Measurements from ENCODE around the gene R3HDML. TPM values are rescaled to one million over a fixed set of nuclear protein-coding genes. Genes with fewer than 3 reads are reported as not detected.

The R3HDML gene
- total and polyA plus RNA-seq, 9 of the 15 experiments (the other 6 are each of a cell fraction or from before 2014, with no cell fraction given): not detected

GRCh38 chr20:44388466-44389023, 51.7 kb downstream of the R3HDML start (continued):
- TF ChIP-seq JUN (IDR thresholded peaks at IDR 0.05; ENCODE audit: borderline replicate concordance, low read depth, low read length) (no peak), JUN (CRISPR knock-in tag; IDR thresholded peaks at IDR 0.05; ENCODE audit: borderline replicate concordance) (0 out of 2 replicates have a peak, but pooled peaks have one; percentile 22), SMARCE1 (IDR thresholded peaks at IDR 0.05) (no peak), RBM25 (IDR thresholded peaks at IDR 0.05; ENCODE audit: low read depth, low read length, severe bottlenecking) (peak; percentile 99), PATZ1 (CRISPR knock-in tag; IDR thresholded peaks at IDR 0.05; ENCODE audit: borderline replicate concordance) (no peak), GTF3C2 (IDR thresholded peaks at IDR 0.05; ENCODE audit: borderline replicate concordance, extremely low read depth, insufficient read length) (peak; percentile 91), HDGF (IDR thresholded peaks at IDR 0.05) (peak; percentile 77; the same call in 1 of the 2 replicates), SOX6 (IDR thresholded peaks at IDR 0.05) (peak; percentile 16; the same call in 1 of the 2 replicates), EP300 (IDR thresholded peaks at IDR 0.05; ENCODE audit: low read length) (no peak), ZNF232 (CRISPR knock-in tag; IDR thresholded peaks at IDR 0.05) (peak; percentile 93; the same call in 1 of the 2 replicates), ZNF445 (CRISPR knock-in tag; IDR thresholded peaks at IDR 0.05; ENCODE audit: low read depth) (no peak), GABPB1 (CRISPR knock-in tag; IDR thresholded peaks at IDR 0.05) (peak; percentile 42; the same call in 1 of the 2 replicates), CTBP1 (IDR thresholded peaks at IDR 0.05; ENCODE audit: borderline replicate concordance) (peak; percentile 78; the same call in 1 of the 2 replicates), ZBTB49 (CRISPR knock-in tag; IDR thresholded peaks at IDR 0.05; ENCODE audit: borderline replicate concordance) (no peak), ASH1L (IDR thresholded peaks at IDR 0.05; ENCODE audit: borderline replicate concordance, low read depth, partially characterized antibody) (no peak), MXI1 (IDR thresholded peaks at IDR 0.05; ENCODE audit: low read depth, low read length) (no peak), GMEB1 (CRISPR knock-in tag; IDR thresholded peaks at IDR 0.05) (no peak), GATAD2A (IDR thresholded peaks at IDR 0.05) (no peak), KLF16 (IDR thresholded peaks at IDR 0.05) (no peak)

All from K562 (cell line).